Thoracic aorta (tissue), 2 donors: Measurements from ENCODE around the gene LDLRAD4. TPM values are rescaled to one million over a fixed set of nuclear protein-coding genes. Genes with fewer than 3 reads are reported as not detected.
"Not testable (repeated sequence)": the region's sequence is repeated elsewhere in the genome, so short reads cannot be mapped to it uniquely, and the experiment has no call there.

Source experiments
- ATAC-seq: fragments of 150-250 bp; one replicate; pipeline ENCODE4 v1.8.0; 2017; ENCODE audit warnings: low read depth; ENCODE audit not compliant: insufficient number of reproducible peaks, low FRiP score
- DNase-seq: peaks from one replicate; pipeline ENCODE4 v3.0.0-alpha.2; 2020; ENCODE audit warnings: low spot score
- H3K27ac ChIP-seq, 2 donors: fragments of 200-600 bp; sonication (generic); 1 replicate in 1 of 2; 2 replicates in 1 of 2; pipeline ENCODE4 v1.5.1; 2016; ENCODE audit warnings: mild to moderate bottlenecking in 2 of 2, moderate library complexity in 2 of 2
- H3K27me3 ChIP-seq: fragments of 200-600 bp; sonication (generic); replicated peaks from 2 replicates; pipeline ENCODE4 v1.6.0; 2016; ENCODE audit warnings: mild to moderate bottlenecking; ENCODE audit not compliant: insufficient read depth
- H3K36me3 ChIP-seq: fragments of 200-600 bp; sonication (generic); one replicate; pipeline ENCODE4 v1.5.1; 2016
- H3K4me1 ChIP-seq, 2 donors: fragments of 200-600 bp; sonication (generic); 1 replicate in 1 of 2; 2 replicates in 1 of 2; pipeline versions ENCODE4 v1.5.1 to v1.6.0; 2016; ENCODE audit warnings: low read depth in 2 of 2, mild to moderate bottlenecking in 1 of 2; ENCODE audit not compliant: control insufficient read depth in 1 of 2
- H3K4me3 ChIP-seq: fragments of 200-600 bp; sonication (generic); 2 replicates; pipeline ENCODE4 v1.5.1; 2016; ENCODE audit warnings: mild to moderate bottlenecking
- H3K9me3 ChIP-seq: fragments of 200-600 bp; sonication (generic); 2 replicates; pipeline ENCODE4 v1.5.1; 2016
- total RNA-seq, 2 donors: library from RNA; depleted of rRNA; stranded (reverse); fragments of >200 nt; gene quantifications; one replicate each; pipeline versions ENCODE4 v1.1.0 to v1.2.3, GENCODE V29; 2016
- TF ChIP-seq, protein P1 (sequence below): fragments of 200-600 bp; sonication (generic); IDR thresholded peaks from one replicate; pipeline ENCODE4 v1.5.1; 2019; ENCODE audit warnings: antibody characterized with exemption

Gene LDLRAD4
- total RNA-seq, 2 donors from 2014 or later: 98.4 to 135 TPM

DNA sequence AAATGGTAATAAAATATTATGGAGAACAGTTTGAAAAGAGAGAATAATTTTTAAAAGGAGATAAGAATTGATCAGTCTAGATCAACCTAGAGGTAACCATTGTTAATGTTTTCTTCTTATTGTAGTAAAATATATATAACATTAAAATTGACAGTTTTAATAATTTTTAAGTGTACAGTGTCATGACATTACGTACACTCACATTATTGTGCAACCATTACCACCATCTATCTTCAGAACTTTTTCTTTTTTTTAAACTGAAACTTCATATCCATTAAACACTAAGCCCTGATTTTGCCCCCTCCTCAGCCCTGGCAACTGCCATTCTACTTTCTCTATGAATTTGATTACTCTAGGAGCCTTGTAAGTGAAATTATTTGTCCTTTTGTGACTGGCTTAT, 121.1 kb downstream of the LDLRAD4 start:
- TF ChIP-seq, protein P1, sequence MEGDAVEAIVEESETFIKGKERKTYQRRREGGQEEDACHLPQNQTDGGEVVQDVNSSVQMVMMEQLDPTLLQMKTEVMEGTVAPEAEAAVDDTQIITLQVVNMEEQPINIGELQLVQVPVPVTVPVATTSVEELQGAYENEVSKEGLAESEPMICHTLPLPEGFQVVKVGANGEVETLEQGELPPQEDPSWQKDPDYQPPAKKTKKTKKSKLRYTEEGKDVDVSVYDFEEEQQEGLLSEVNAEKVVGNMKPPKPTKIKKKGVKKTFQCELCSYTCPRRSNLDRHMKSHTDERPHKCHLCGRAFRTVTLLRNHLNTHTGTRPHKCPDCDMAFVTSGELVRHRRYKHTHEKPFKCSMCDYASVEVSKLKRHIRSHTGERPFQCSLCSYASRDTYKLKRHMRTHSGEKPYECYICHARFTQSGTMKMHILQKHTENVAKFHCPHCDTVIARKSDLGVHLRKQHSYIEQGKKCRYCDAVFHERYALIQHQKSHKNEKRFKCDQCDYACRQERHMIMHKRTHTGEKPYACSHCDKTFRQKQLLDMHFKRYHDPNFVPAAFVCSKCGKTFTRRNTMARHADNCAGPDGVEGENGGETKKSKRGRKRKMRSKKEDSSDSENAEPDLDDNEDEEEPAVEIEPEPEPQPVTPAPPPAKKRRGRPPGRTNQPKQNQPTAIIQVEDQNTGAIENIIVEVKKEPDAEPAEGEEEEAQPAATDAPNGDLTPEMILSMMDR: no peak
- Histone ChIP-seq H3K27ac (no peak overlapping the region), H3K27me3 (no peaks in the 10 kb centered on the region), H3K36me3 (no peaks in the 10 kb centered on the region), H3K4me3 (no peak overlapping the region), H3K4me1 (peaks cover 8 to 17% of the 10 kb centered on the region in 2 donors), H3K9me3 (peaks cover 4% of the 10 kb centered on the region)
- ATAC-seq: no peak
- no peak for DNase-seq

GRCh38 chr18:13346449-13346848, 127.9 kb downstream of the LDLRAD4 start:
- not testable (repeated sequence) for H3K27ac ChIP-seq, ATAC-seq, H3K4me1 ChIP-seq, H3K9me3 ChIP-seq, H3K4me3 ChIP-seq, H3K27me3 ChIP-seq, H3K36me3 ChIP-seq, DNase-seq

DNA sequence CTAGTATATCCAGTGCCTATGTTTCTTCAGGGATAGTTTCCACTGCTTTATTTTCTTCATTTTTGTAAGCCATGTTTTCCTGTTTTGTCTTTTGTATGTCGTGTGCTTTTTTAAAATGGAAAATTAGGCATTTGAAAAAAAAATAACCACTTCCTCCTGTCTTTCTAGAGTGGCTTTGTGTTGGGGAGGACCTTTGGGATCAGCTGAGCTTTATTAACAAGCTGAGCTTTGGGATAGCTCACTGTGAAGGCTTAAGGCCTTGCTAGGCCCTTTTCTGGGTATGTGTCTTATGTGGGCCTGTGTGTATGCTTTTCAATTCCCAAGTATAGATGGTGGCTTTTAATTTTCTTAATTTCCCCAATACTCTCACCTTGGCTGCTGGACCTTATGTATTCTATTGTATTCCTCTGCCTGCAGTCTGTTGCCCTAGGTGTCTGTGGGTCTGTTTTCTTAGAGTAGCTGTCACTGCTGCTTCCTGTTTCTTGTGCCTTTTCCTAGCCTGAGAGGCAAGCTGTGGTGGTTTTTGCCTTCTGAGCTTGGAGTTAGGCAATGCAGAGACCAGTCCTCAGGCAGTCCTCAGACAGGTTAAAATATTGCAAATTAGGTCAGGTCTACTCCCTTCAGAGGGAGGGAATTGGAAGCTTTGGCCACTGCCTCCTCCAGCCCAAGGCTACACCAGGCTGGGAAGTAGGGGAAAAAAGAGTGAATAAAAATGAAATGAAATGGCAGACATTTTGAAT, 134.7 kb downstream of the LDLRAD4 start:
- ATAC-seq: no peak

DNA sequence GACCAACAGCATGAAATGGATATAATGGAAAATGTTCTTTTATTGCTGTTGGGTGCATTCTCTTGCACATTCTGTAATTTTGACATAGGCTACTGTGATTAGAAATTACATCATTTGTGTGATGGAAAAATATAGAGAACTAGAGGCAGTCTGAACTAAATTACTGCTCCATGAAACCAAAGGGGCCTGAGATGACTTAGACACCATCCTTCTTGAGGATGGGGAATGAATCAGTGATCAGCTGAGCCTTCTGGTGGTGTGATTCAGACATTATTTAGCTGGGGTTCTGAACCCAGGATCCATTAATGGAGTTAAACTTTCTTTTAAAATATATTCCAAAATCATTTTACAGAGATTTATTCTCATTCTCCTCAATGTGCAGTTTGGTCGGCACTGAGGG, 135.8 kb downstream of the LDLRAD4 start:
- TF ChIP-seq, protein P1: no peak
- no peak for ATAC-seq
- H3K4me1 ChIP-seq: peaks cover 6 to 34% of the 10 kb centered on the region in 2 donors
- DNase-seq: no peak
- H3K36me3 ChIP-seq: no peaks in the 10 kb centered on the region
- H3K4me3 ChIP-seq: no peak overlapping the region
- H3K27ac ChIP-seq: peak overlapping the region in 1 of 2 donors; percentile 33
- H3K27me3 ChIP-seq: no peaks in the 10 kb centered on the region
- H3K9me3 ChIP-seq: no peaks in the 10 kb centered on the region

More for the DNA sequence above, 134.7 kb downstream of the LDLRAD4 start:
- TF ChIP-seq, protein P1: no peak
- no peak overlapping the region for H3K4me3 ChIP-seq
- H3K4me1 ChIP-seq: peaks cover 6 to 28% of the 10 kb centered on the region in 2 donors
- H3K9me3 ChIP-seq: peaks cover 7% of the 10 kb centered on the region
- H3K36me3 ChIP-seq: no peaks in the 10 kb centered on the region
- no peak for DNase-seq
- no peaks in the 10 kb centered on the region for H3K27me3 ChIP-seq
- H3K27ac ChIP-seq: peak overlapping the region in 1 of 2 donors; percentile 42

GRCh38 chr18:13356032-13356431, 137.5 kb downstream of the LDLRAD4 start:
- peaks cover 6 to 34% of the 10 kb centered on the region in 2 donors for H3K4me1 ChIP-seq
- DNase-seq (no peak), ATAC-seq (no peak)
- no peaks in the 10 kb centered on the region for H3K9me3 ChIP-seq
- H3K27ac ChIP-seq: no peak overlapping the region
- no peaks in the 10 kb centered on the region for H3K27me3 ChIP-seq
- TF ChIP-seq, protein P1: no peak
- no peaks in the 10 kb centered on the region for H3K36me3 ChIP-seq
- H3K4me3 ChIP-seq: no peak overlapping the region
